Measurements from ENCODE around the gene C19orf44.
"Not testable (repeated sequence)": the region's sequence is repeated elsewhere in the genome, so short reads cannot be mapped to it uniquely, and the experiment has no call there.

DNA sequence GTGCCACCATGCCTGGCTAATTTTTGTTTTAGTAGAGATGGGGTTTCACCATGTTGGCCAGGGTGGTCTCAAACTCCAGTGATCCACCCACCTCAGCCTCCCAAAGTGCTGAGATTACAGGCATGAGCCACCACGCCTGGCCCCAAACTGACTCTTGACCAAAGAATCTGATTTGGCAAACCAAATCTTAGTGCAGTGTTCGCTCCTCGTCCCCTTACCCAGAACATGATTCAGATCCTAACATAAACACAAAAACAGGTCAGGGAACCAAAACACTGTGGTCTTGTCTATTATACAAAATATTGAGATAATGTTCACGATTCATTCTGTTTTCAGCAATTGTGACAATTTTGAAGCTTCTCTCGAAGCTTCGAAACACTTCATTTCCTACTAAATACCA lies 55.7 kb downstream of the C19orf44 start:
- TF ChIP-seq, protein P1, sequence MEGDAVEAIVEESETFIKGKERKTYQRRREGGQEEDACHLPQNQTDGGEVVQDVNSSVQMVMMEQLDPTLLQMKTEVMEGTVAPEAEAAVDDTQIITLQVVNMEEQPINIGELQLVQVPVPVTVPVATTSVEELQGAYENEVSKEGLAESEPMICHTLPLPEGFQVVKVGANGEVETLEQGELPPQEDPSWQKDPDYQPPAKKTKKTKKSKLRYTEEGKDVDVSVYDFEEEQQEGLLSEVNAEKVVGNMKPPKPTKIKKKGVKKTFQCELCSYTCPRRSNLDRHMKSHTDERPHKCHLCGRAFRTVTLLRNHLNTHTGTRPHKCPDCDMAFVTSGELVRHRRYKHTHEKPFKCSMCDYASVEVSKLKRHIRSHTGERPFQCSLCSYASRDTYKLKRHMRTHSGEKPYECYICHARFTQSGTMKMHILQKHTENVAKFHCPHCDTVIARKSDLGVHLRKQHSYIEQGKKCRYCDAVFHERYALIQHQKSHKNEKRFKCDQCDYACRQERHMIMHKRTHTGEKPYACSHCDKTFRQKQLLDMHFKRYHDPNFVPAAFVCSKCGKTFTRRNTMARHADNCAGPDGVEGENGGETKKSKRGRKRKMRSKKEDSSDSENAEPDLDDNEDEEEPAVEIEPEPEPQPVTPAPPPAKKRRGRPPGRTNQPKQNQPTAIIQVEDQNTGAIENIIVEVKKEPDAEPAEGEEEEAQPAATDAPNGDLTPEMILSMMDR (IDR thresholded peaks at IDR 0.05): not testable (repeated sequence)
- not testable (repeated sequence) for TF ChIP-seq POLR2A (IDR thresholded peaks at IDR 0.05)

Measured in thyroid gland (tissue), 4 donors.